Esophagus squamous epithelium (tissue), 5 donors: ENCODE measurements around the gene TUT4. TPM values are rescaled to one million over a fixed set of nuclear protein-coding genes. Genes with fewer than 3 reads are reported as not detected.

Experiments used
- DNase-seq: peaks from one replicate; lab custom pipeline; 2025; lab: John Stamatoyannopoulos, UW
- H3K27ac ChIP-seq, 4 donors: fragments of 200-600 bp; sonication (generic); one replicate each; pipeline ENCODE4 v1.5.1; 2016 to 2019; ENCODE audit warnings: mild to moderate bottlenecking in 1 of 4
- H3K27me3 ChIP-seq, 4 donors: fragments of 200-600 bp; sonication (generic); 1 replicate in 3 of 4; 2 replicates in 1 of 4; pipeline versions ENCODE4 v1.5.1 to v1.6.0; 2017 to 2021; ENCODE audit warnings: antibody characterized with exemption in 1 of 4
- H3K36me3 ChIP-seq, 3 donors: fragments of 200-600 bp; sonication (generic); one replicate each; pipeline ENCODE4 v1.5.1; 2016 to 2019
- H3K4me1 ChIP-seq, 3 donors: fragments of 200-600 bp; sonication (generic); one replicate each; pipeline ENCODE4 v1.5.1; 2017 to 2019
- H3K4me3 ChIP-seq, 4 donors: fragments of 200-600 bp; sonication (generic); 1 replicate in 3 of 4; 2 replicates in 1 of 4; pipeline ENCODE4 v1.5.1; 2016 to 2019; ENCODE audit warnings: mild to moderate bottlenecking in 2 of 4, moderate library complexity in 1 of 4
- H3K9me3 ChIP-seq, 3 donors: fragments of 200-600 bp; sonication (generic); one replicate each; pipeline ENCODE4 v1.5.1; 2016 to 2019
- CTCF ChIP-seq, 6 experiments: fragments of 450-650 bp in 4 of 6; fragments of 200-600 bp in 2 of 6; sonication (generic) in 2 of 6; IDR thresholded peaks; one replicate each; pipeline ENCODE4 v1.5.1; 2016 to 2019; ENCODE audit warnings: antibody characterized with exemption in 6 of 6, mild to moderate bottlenecking in 4 of 6, moderate library complexity in 4 of 6
- POLR2A ChIP-seq, 4 donors: fragments of 450-650 bp; IDR thresholded peaks; one replicate each; pipeline ENCODE4 v1.6.1; 2017; ENCODE audit warnings: antibody characterized with exemption in 4 of 4, mild to moderate bottlenecking in 4 of 4, moderate library complexity in 3 of 4
- WGBS, 2 donors: methylation state at CpG; one replicate each; pipeline ENCODE4 v1.1.5; 2018; 5-methylcytosine and 5-hydroxymethylcytosine counted together
- intact Hi-C: fragments of 100-400 bp; cut with DNase I; formaldehyde crosslinking; loops from one replicate; pipeline ENCODE4 v1.15.0; 2022
- total RNA-seq, 4 donors: library from RNA; depleted of rRNA; stranded (reverse); fragments of >200 nt; gene quantifications; one replicate each; pipeline ENCODE4 v1.1.0, GENCODE V29; 2016
- donor health status: DM: yes; HTN: yes; CAD: no.

Gene TUT4
- total RNA-seq, 4 donors from 2014 or later: 18.9 to 56.1 (median 26.8) TPM

GRCh38 chr1:52461821-52462220 is 91.1 kb downstream of the TUT4 start:
- 70 to 71% methylated on average over 1 of the region's 1 CpG for WGBS, 2 donors
- TF ChIP-seq CTCF (IDR thresholded peaks at IDR 0.05) (no peak), POLR2A (IDR thresholded peaks at IDR 0.05) (no peak)
- no peak for DNase-seq
- Histone ChIP-seq H3K9me3 (no peaks in the 10 kb centered on the region), H3K27ac (no peak overlapping the region), H3K36me3 (peaks cover 0 to 53% (median 0%) of the 10 kb centered on the region in 3 donors), H3K27me3 (no peaks in the 10 kb centered on the region), H3K4me1 (no peaks in the 10 kb centered on the region), H3K4me3 (no peak overlapping the region)
- intact Hi-C loops: no loop called here

GRCh38 chr1:52460694-52461093 is 92.2 kb downstream of the TUT4 start:
- WGBS, 2 donors: 81 to 88% methylated on average over 1 of the region's 1 CpG
- TF ChIP-seq POLR2A (IDR thresholded peaks at IDR 0.05) (no peak), CTCF (IDR thresholded peaks at IDR 0.05) (no peak)
- Histone ChIP-seq H3K4me1 (no peaks in the 10 kb centered on the region), H3K36me3 (peaks cover 0 to 45% (median 0%) of the 10 kb centered on the region in 3 donors), H3K4me3 (no peak overlapping the region), H3K9me3 (no peaks in the 10 kb centered on the region), H3K27ac (no peak overlapping the region), H3K27me3 (no peaks in the 10 kb centered on the region)
- intact Hi-C loops: no loop called here
- no peak for DNase-seq

GRCh38 chr1:52455686-52456085 is 97.2 kb downstream of the TUT4 start:
- no peaks in the 10 kb centered on the region for H3K4me1 ChIP-seq
- H3K27ac ChIP-seq: no peak overlapping the region
- H3K27me3 ChIP-seq: no peaks in the 10 kb centered on the region
- H3K9me3 ChIP-seq: no peaks in the 10 kb centered on the region
- TF ChIP-seq POLR2A (IDR thresholded peaks at IDR 0.05) (no peak), CTCF (IDR thresholded peaks at IDR 0.05) (no peak)
- WGBS, 2 donors: 79 to 91% methylated on average over 2 of the region's 2 CpGs
- intact Hi-C loops: no loop called here
- no peak overlapping the region for H3K4me3 ChIP-seq
- DNase-seq: no peak
- H3K36me3 ChIP-seq: peaks cover 0 to 66% (median 0%) of the 10 kb centered on the region in 3 donors

GRCh38 chr1:52454779-52455178 is 98.1 kb downstream of the TUT4 start:
- no peak overlapping the region for H3K27ac ChIP-seq
- H3K4me1 ChIP-seq: no peaks in the 10 kb centered on the region
- no peaks in the 10 kb centered on the region for H3K9me3 ChIP-seq
- peaks cover 0 to 66% (median 0%) of the 10 kb centered on the region in 3 donors for H3K36me3 ChIP-seq
- H3K4me3 ChIP-seq: no peak overlapping the region
- TF ChIP-seq POLR2A (IDR thresholded peaks at IDR 0.05): no peak
- no peak for TF ChIP-seq CTCF (IDR thresholded peaks at IDR 0.05)
- intact Hi-C loops: no loop called here
- H3K27me3 ChIP-seq: no peaks in the 10 kb centered on the region
- no peak for DNase-seq
- WGBS, 2 donors: 93 to 95% methylated on average over 2 of the region's 2 CpGs

- H3K27me3 ChIP-seq: no peaks in the 10 kb centered on the region
- 95% methylated on average over 1 of the region's 1 CpG for WGBS, 2 donors
- H3K27ac ChIP-seq: no peak overlapping the region
- TF ChIP-seq POLR2A (IDR thresholded peaks at IDR 0.05) (no peak), CTCF (IDR thresholded peaks at IDR 0.05) (no peak)
- no peak for DNase-seq
- peaks cover 0 to 60% (median 0%) of the 10 kb centered on the region in 3 donors for H3K36me3 ChIP-seq
- H3K9me3 ChIP-seq: no peaks in the 10 kb centered on the region
- no peak overlapping the region for H3K4me3 ChIP-seq
- intact Hi-C loops: no loop called here
- no peaks in the 10 kb centered on the region for H3K4me1 ChIP-seq
Measured at GRCh38 chr1:52454127-52454526, 98.8 kb downstream of the TUT4 start.
